HG03378 (cell line): ENCODE results near the gene CNR2.
A peak's percentile ranks its signal among the peaks of the same experiment; 100 is the strongest.
"Not testable (repeated sequence)": the region's sequence is repeated elsewhere in the genome, so short reads cannot be mapped to it uniquely, and the experiment has no call there.

Experiments used
- ATAC-seq: cut with Tn5 transposase; IDR thresholded peaks from one replicate; pipeline ENCODE4 v1.9.1; 2021; ENCODE audit warnings: mild to moderate bottlenecking, moderate library complexity; ENCODE audit not compliant: unreplicated experiment

CNR2 gene

DNA sequence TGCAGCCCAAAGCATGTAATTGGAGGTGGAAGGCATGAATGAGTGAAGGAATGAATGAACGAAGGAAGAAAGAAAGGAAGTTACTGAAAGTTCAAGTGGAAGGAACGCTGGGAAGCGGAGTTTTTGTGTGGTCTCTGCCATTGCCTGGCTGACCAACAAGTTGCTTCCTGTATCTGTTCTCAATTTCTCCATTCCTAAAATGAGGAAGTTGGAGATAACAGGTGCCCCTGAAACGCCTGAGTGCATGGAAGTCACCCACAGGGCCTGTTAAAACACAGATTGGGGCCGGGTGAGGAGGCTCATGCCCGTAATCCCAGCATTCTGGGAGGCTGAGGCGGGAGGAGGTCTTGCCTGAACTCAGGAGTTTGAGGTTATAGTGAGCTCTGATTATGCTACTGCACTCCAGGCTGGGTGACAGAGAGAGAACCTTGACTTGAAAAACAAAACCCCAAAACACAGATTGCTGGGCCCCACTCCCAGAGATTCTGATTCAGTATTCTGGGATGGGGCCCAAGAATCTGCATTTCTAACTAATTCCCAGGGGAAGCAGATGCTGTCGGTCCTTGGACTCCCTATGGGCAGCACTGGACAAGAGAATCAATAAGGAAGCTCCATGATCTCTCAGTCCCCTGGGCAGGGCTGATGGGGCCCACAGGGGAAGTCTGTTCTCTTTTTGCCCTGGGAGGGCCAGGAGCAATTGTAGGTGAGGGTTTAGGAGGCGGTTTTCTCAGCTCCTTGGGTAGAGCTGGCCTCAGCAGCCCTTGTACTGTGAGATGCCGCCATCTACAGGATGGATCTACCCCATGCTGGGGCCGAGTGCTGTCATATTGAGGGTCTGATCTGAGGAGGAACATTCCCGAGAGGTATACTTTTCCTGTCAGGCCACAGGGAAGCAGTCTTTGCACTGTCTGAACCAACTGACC lies 3.3 kb upstream of the CNR2 start:
- ATAC-seq, result peak; percentile 51

- ATAC-seq, result no peak
These were observed 2.3 kb upstream of the CNR2 start for GRCh38 chr1:23915466-23915865.

DNA sequence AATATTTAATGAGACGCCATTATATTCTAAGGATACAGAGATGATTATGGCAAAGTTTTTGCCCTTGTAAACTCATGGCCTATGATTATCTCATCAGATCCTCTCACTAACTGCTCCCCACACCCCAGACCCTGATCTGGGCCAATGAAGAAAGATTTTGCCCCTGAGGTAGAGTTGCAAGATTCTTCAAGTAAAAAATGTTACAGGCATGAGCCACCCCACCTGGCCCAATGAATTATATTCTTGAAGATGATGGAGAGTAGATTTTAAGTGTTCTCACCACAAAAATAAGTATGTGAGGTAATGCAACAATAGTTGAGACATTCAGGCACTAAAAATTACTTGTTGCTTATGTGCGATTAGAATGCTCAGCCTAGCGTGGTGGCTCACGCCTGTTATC lies 1.8 kb upstream of the CNR2 start:
- no peak for ATAC-seq

GRCh38 chr1:23911921-23912320 lies 1.2 kb downstream of the CNR2 start:
- no peak for ATAC-seq

- no peak for ATAC-seq
These were observed 2.5 kb downstream of the CNR2 start for GRCh38 chr1:23910553-23911246.

DNA sequence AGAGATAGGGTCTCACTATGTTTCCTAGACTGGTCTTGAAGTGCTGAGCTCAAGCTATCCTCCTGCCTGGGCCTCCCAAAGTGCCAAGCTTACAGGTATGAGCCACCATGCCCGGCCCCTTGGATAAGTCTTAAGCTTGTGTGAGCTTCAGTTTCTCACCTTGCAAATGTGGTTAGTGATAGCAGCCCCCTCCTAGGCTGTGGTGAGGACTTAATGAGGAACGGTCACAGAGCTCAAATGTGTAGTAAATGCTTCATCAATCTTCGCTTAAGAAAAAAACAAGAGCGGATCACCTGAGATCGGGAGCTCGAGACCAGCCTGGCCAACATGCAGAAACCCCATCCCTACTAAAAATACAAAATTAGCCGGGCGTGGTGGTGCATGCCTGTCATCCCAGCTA lies 3.0 kb downstream of the CNR2 start:
- no peak for ATAC-seq

DNA sequence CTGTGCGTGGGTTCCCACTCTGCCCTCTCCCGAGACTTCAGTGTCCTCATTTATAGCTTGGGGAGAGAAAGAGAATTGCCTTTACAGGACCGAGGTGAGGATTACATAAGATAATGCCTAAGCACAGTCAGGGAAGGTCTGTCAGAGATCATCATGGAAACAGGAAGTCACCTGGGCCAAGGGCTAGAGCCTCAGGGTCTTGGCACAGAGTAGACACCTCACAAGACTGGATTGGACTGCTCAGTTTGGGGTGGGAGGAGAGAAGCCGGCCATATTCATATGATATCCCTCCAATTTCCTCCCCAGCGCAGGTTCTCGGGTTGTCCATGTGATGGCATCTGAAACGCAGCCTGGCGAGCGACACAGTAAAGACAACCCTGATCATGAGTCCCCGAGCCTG lies 3.8 kb downstream of the CNR2 start:
- ATAC-seq, result no peak

GRCh38 chr1:23908453-23909341 lies 4.5 kb downstream of the CNR2 start:
- ATAC-seq, result no peak

- no peak for ATAC-seq
These were observed 6.4 kb downstream of the CNR2 start for GRCh38 chr1:23906731-23907130.

GRCh38 chr1:23905461-23906025 lies 7.6 kb downstream of the CNR2 start:
- no peak for ATAC-seq

GRCh38 chr1:23904748-23905357 lies 8.3 kb downstream of the CNR2 start:
- ATAC-seq, result no peak

GRCh38 chr1:23903754-23904153 lies 9.4 kb downstream of the CNR2 start:
- no peak for ATAC-seq

- no peak for ATAC-seq
These were observed 10.6 kb downstream of the CNR2 start for GRCh38 chr1:23902321-23903278.

DNA sequence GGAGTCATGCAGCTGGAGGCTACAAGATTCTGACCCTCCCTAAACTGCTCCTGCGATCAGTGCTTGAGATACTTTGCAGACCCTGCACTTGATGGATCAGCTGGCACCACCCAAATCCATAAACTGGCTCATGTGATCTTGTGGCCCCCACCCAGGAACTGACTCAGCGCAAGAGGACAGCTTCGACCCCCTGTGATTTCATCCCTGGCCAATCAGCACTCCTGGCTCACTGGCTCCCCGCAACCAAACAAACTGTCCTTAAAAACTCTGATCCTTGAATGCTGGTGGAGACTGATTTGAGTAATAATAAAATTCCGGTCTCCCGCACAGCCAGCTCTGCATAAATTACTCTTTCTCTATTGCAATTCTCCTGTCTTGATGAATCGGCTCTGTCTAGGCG lies 13.1 kb downstream of the CNR2 start:
- ATAC-seq, result not testable (repeated sequence)

GRCh38 chr1:23899070-23899469 lies 14.1 kb downstream of the CNR2 start:
- no peak for ATAC-seq

DNA sequence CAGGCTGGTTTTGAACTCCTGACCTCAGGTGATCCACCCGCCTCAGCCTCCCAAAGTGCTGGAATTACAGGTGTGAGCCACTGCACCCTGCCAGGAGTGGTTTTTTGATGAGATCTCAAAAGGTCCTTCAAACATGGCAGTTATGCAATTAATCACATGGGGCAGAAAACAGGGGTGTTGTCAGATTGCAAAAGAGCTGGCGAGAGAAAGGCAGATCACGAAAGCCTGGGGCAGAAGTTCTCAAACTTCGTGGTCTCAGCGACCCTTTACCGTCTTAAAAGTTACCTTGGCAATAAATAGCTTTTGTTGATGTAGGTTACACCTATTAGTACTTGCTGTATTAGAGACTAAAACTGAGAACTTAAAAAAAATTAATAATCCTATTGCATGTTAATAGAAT lies 16.1 kb downstream of the CNR2 start:
- no peak for ATAC-seq

- ATAC-seq, result no peak
These were observed 16.7 kb downstream of the CNR2 start for GRCh38 chr1:23896491-23896890.

DNA sequence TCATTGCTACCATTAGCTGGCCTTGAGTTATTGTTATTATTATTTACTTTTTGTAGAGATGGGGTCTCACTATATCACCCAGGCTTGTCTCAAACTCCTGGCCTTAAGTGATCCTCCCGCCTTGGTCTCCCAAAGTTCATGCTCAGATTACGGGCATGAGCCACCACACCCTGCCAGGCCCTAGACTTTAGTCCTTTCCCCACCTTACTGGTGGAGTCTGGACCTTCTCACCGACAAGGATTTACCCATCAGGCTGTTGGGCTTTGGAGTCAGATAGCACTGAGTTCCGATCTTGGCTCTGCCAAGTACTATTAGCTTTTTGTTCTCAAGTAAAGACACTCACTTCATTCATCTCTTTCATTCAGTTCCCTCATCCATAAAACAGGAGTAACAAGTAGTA lies 17.2 kb downstream of the CNR2 start:
- ATAC-seq, result no peak

DNA sequence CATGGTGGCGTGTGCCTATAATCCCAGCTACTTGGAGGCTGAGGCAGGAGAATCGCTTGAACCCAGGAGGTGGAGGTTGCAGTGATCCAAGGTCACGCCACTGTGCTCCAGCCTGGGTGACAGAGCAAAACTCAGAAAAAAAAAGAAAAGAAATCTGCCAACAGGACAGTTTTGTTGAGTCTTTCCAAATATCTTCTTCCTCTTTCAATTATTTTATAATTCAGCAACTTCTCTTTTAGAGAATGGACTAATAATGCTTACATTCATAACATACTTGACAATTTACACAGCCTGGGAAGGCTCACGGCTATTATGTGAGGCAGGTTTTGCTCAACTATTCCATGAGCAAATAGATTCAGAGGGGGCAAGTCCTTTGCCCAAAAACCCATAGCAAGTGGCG lies 18.1 kb downstream of the CNR2 start:
- no peak for ATAC-seq
